Transverse colon (tissue), 4 donors: ENCODE results near the gene PTPRZ1. TPM values are rescaled to one million over a fixed set of nuclear protein-coding genes. Genes with fewer than 3 reads are reported as not detected.

Experiments used
- DNase-seq: peaks from one replicate; pipeline ENCODE4 v3.0.0-alpha.2; 2019
- H3K27ac ChIP-seq, 4 donors: fragments of 200-600 bp; sonication (generic); 2 replicates each; pipeline ENCODE4 v1.5.1; 2016 to 2018; ENCODE audit warnings: inconsistent platforms in 4 of 4
- H3K27me3 ChIP-seq: fragments of 200-600 bp; sonication (generic); 2 replicates; pipeline ENCODE4 v1.5.1; 2017; ENCODE audit warnings: inconsistent platforms
- H3K36me3 ChIP-seq, 4 donors: fragments of 200-600 bp; sonication (generic); 2 replicates each; pipeline ENCODE4 v1.5.1; 2017 to 2019; ENCODE audit warnings: inconsistent platforms in 4 of 4
- H3K4me1 ChIP-seq, 4 donors: fragments of 200-600 bp; sonication (generic); 2 replicates each; pipeline ENCODE4 v1.5.1; 2017 to 2020; ENCODE audit warnings: inconsistent platforms in 4 of 4
- H3K4me3 ChIP-seq, 4 donors: fragments of 200-600 bp; sonication (generic); 1 replicate in 1 of 4; 2 replicates in 3 of 4; pipeline versions ENCODE4 v1.5.1 to v1.6.1; 2017 to 2019; ENCODE audit warnings: inconsistent platforms in 4 of 4
- H3K9me3 ChIP-seq, 2 donors: fragments of 200-600 bp; sonication (generic); 2 replicates each; pipeline ENCODE4 v1.5.1; 2017 to 2019; ENCODE audit warnings: inconsistent platforms in 2 of 2
- CTCF ChIP-seq, 5 experiments: fragments of 200-600 bp in 3 of 5; fragments of 450-650 bp in 2 of 5; sonication (generic) in 3 of 5; IDR thresholded peaks; 1 replicate in 2 of 5; 2 replicates in 3 of 5; pipeline ENCODE4 v1.5.1; 2016 to 2017; ENCODE audit warnings: antibody characterized with exemption in 5 of 5, inconsistent platforms in 3 of 5, mild to moderate bottlenecking in 2 of 5, moderate library complexity in 1 of 5
- EP300 ChIP-seq: sonication (generic); formaldehyde crosslinking; IDR thresholded peaks from one replicate; pipeline ENCODE4 v1.6.1; 2017; ENCODE audit warnings: antibody characterized with exemption, low read depth
- POLR2A ChIP-seq: fragments of 450-650 bp; IDR thresholded peaks from one replicate; pipeline ENCODE4 v1.6.1; 2016; ENCODE audit warnings: antibody characterized with exemption, mild to moderate bottlenecking, moderate library complexity
- POLR2AphosphoS5 ChIP-seq, 3 donors: sonication (generic); formaldehyde crosslinking; IDR thresholded peaks; one replicate each; pipeline ENCODE4 v1.6.1; 2016; ENCODE audit warnings: antibody characterized with exemption in 3 of 3
- WGBS, 2 donors: methylation state at CpG; one replicate each; pipeline ENCODE4 v1.1.5; 2018; ENCODE audit warnings: low coverage in 1 of 2; 5-methylcytosine and 5-hydroxymethylcytosine counted together
- in situ Hi-C, 4 donors: fragments of 200-750 bp; cut with MboI; loops; one replicate each; pipeline versions ENCODE4 v1.15.0 to v1.15.1; 2017; ENCODE audit warnings: low sequenced_read_pairs in 3 of 4, low pct_ligation_motif_present in 1 of 4, low pct_unique_long_range_greater_than_20kb in 1 of 4
- intact Hi-C: fragments of 100-400 bp; cut with DNase I; formaldehyde crosslinking; loops from one replicate; pipeline ENCODE4 v1.15.1; 2023; ENCODE audit warnings: low total_unique reads
- total RNA-seq, 4 donors: library from RNA; depleted of rRNA; stranded (reverse); fragments of >200 nt; gene quantifications; one replicate each; pipeline ENCODE4 v1.1.0, GENCODE V29; 2016

Gene PTPRZ1
- total RNA-seq, 4 donors from 2014 or later, result 0.37 to 2.4 (median 2.0) TPM

GRCh38 chr7:121890833-121891232 is 17.9 kb downstream of the PTPRZ1 start:
- no peak overlapping the region for H3K27ac ChIP-seq
- H3K36me3 ChIP-seq, result no peaks in the 10 kb centered on the region
- H3K4me1 ChIP-seq, result no peaks in the 10 kb centered on the region
- in situ Hi-C loops (no loop called here), intact Hi-C loops (no loop called here)
- H3K27me3 ChIP-seq, result no peaks in the 10 kb centered on the region
- DNase-seq, result no peak
- H3K4me3 ChIP-seq, result no peak overlapping the region
- TF ChIP-seq POLR2AphosphoS5 (IDR thresholded peaks at IDR 0.05) (no peak), EP300 (no peak), POLR2A (no peak), CTCF (IDR thresholded peaks at IDR 0.05) (no peak)
- 56 to 60% methylated on average over 2 of the region's 2 CpGs for WGBS, 2 donors
- no peaks in the 10 kb centered on the region for H3K9me3 ChIP-seq

- in situ Hi-C loops, result no loop called here
- no peak for TF ChIP-seq POLR2AphosphoS5 (IDR thresholded peaks at IDR 0.05)
- no peak for TF ChIP-seq EP300
- no peak for TF ChIP-seq POLR2A
- TF ChIP-seq CTCF (IDR thresholded peaks at IDR 0.05), result no peak
- Histone ChIP-seq H3K9me3 (no peaks in the 10 kb centered on the region), H3K27ac (no peak overlapping the region), H3K27me3 (no peaks in the 10 kb centered on the region), H3K4me3 (no peak overlapping the region), H3K36me3 (no peaks in the 10 kb centered on the region), H3K4me1 (no peaks in the 10 kb centered on the region)
- 73 to 86% methylated on average over 2 of the region's 2 CpGs for WGBS, 2 donors
- intact Hi-C loops, result no loop called here
- no peak for DNase-seq
These were observed 18.8 kb downstream of the PTPRZ1 start for GRCh38 chr7:121891731-121892130.

- no peaks in the 10 kb centered on the region for H3K36me3 ChIP-seq
- H3K9me3 ChIP-seq, result no peaks in the 10 kb centered on the region
- no peaks in the 10 kb centered on the region for H3K4me1 ChIP-seq
- in situ Hi-C loops, result no loop called here
- no peak overlapping the region for H3K27ac ChIP-seq
- H3K4me3 ChIP-seq, result no peak overlapping the region
- TF ChIP-seq EP300, result no peak
- TF ChIP-seq POLR2AphosphoS5 (IDR thresholded peaks at IDR 0.05), result no peak
- no peak for TF ChIP-seq POLR2A
- TF ChIP-seq CTCF (IDR thresholded peaks at IDR 0.05), result no peak
- WGBS, 2 donors, result 27 to 32% methylated on average over 2 of the region's 2 CpGs
- no peak for DNase-seq
- intact Hi-C loops, result no loop called here
- no peaks in the 10 kb centered on the region for H3K27me3 ChIP-seq
These were observed 28.1 kb downstream of the PTPRZ1 start for GRCh38 chr7:121901026-121901425.

- 68 to 100% methylated on average over 1 to 2 of the region's 2 CpGs for WGBS, 2 donors
- no peaks in the 10 kb centered on the region for H3K4me1 ChIP-seq
- intact Hi-C loops, result no loop called here
- H3K36me3 ChIP-seq, result no peaks in the 10 kb centered on the region
- H3K9me3 ChIP-seq, result no peaks in the 10 kb centered on the region
- no peak overlapping the region for H3K27ac ChIP-seq
- in situ Hi-C loops, result no loop called here
- H3K27me3 ChIP-seq, result no peaks in the 10 kb centered on the region
- DNase-seq, result no peak
- TF ChIP-seq EP300 (no peak), POLR2A (no peak), CTCF (IDR thresholded peaks at IDR 0.05) (no peak), POLR2AphosphoS5 (IDR thresholded peaks at IDR 0.05) (no peak)
- no peak overlapping the region for H3K4me3 ChIP-seq
These were observed 31.2 kb downstream of the PTPRZ1 start for GRCh38 chr7:121904120-121904519.
